Renal cortical epithelial cell (primary cell): ENCODE measurements around the gene RPS6KA3. TPM values are rescaled to one million over a fixed set of nuclear protein-coding genes. Genes with fewer than 3 reads are reported as not detected.
"Not testable (repeated sequence)": the region's sequence is repeated elsewhere in the genome, so short reads cannot be mapped to it uniquely, and the experiment has no call there.

Source experiments
- DNase-seq: peaks from one replicate; pipeline ENCODE4 v3.0.0-alpha.2; 2011; ENCODE audit warnings: low read depth
- total RNA-seq: library from RNA; depleted of rRNA; stranded (reverse); fragments of >200 nt; gene quantifications from 2 replicates; pipeline ENCODE4 v1.2.3, GENCODE V29; 2014

The RPS6KA3 gene
- total RNA-seq, 1 donor from 2014 or later = 65.7 TPM

DNA sequence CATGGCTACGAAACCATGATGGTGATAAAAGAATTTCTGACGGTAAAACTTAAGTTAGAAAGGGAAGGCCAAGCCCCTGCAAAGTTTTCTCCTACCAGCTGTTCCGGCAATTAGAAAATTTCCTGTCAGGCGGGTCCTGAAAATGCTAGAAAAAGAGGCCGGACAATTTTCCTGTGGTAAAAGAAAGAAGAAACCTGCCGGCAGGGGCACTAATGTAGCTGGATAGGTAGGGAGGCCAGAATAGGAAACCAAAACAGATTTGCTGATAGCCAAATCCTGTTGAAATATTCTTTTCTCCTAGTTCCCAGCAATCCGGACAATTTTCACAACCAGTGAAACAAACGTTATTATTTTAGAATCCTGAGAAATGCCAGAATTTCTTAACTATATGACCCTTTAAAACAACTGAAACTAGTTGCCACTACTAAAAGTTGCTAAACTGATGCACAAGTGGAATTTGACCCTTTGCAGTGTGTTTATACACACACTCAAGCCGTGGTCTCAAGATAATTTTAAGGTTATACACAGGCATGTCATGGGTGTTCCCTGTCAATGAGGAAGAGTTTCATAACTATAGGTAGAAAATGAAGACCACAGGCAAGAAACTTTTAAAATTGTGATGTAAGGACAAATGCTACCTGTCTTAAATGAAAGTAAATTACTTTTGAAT, 47.7 kb downstream of the RPS6KA3 start:
- DNase-seq = peak; percentile 11

DNA sequence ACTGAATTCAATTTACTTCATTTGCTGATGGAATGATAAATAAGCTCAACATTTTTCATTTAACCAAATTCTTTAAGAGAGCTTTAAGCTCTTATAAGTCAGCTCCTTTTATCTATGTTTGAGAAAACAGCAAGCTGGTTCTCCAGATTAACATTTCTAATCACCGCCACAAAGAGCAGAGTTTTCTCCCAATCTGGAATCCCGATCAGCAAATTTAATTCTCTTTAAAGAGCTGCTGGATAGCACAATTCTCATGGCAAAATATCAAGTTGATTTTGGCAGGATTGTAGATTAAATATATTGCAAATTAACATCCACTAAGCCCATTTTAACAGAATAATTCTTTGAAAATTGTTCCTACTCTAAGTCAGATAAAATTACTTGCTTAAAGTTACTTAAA, 48.8 kb downstream of the RPS6KA3 start:
- no peak for DNase-seq

- peak; percentile 34 for DNase-seq
These were observed 49.4 kb downstream of the RPS6KA3 start for GRCh38 chrX:20217271-20217670.

GRCh38 chrX:20215565-20215964, 51.1 kb downstream of the RPS6KA3 start:
- no peak for DNase-seq

DNA sequence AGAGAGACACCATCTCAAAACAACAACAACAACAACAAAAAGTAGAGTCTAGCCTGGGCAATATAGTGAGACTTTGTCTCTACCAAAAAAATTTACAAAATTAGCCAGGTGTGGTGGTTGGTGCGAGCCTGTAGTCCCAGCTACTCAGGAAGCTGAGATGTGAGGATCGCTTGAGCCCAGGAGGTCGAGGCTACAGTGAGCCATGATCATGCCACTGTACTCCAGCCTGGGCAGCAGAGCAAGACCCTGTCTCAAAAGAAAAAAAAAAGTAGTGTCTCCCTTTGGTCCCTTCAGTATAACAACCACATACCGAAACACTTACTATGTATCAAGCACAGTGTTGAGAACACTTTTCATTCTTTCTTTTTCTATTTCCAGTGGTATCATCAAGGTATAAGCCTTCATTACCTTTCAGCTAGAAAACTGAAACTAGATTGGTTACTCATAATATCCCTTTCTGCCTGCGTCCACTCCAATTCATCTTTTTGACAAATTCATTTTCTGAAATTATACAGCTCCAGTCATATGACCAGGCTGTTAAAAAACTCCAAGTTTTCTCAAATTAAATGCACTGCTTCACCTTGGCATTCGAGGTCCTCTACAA, 54.1 kb downstream of the RPS6KA3 start:
- no peak for DNase-seq

DNA sequence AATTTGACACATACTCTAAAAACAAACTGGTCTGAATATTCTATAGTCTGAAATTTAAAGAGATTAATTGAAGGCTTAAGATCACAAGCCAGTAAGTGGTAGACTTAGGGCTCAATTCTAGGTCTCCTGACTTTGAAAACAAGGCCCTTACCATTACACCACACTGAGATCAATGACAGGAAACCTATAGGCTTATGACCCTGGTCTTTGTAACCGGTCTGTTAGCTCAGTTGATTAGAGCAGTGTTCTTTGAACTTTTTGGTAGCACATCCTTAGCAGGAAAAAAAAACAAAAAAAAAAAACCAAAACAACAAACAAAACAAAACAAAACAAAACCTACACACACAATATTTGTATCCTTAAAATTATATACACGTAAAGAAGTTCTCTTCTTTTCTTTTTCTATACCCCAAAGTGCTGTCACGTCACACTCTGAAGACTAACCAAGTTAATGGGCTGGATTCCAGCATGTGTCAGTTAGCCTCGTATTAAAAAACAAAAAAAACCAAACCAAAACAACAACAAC, 55.4 kb downstream of the RPS6KA3 start:
- no peak for DNase-seq

- DNase-seq = no peak
These were observed 60.6 kb downstream of the RPS6KA3 start for GRCh38 chrX:20205927-20206708.

GRCh38 chrX:20204351-20204750, 62.4 kb downstream of the RPS6KA3 start:
- DNase-seq = no peak

GRCh38 chrX:20197641-20198210, 69.0 kb downstream of the RPS6KA3 start:
- DNase-seq = no peak

- no peak for DNase-seq
These were observed 77.5 kb downstream of the RPS6KA3 start for GRCh38 chrX:20189171-20189570.

DNA sequence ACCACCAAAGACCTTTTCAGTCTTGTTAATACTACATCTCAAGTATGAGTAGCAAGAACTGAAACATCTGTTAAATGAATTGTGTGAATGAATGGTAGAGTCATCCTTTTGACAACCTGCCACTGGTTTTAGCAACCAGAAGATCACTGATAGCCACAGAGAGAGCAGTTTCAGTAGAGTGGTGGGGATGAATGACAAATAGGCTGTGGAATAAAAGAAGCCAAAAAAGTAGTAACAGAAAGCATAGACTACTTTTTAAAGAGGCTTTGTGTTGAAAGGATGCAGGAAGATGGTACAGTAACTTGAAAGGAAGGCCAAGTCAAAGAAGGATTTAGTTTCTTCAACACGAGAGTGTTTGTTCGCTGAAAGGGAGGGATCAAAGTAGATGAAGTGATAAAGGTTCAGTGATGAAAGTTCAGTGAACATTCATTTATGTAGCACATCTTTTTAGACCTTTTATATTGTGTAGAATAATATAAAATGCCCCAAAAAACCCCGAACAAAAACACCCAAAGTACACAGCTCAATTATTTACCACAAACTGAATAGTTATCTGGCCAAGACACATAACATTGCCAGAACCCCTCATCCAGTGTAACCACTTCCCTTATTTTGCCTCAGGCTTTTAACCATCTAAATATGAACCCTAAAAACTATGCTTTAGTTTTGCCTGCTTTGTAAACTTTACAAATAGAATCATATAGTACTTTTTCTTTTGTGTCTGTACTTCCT, 84.9 kb downstream of the RPS6KA3 start:
- DNase-seq = no peak

DNA sequence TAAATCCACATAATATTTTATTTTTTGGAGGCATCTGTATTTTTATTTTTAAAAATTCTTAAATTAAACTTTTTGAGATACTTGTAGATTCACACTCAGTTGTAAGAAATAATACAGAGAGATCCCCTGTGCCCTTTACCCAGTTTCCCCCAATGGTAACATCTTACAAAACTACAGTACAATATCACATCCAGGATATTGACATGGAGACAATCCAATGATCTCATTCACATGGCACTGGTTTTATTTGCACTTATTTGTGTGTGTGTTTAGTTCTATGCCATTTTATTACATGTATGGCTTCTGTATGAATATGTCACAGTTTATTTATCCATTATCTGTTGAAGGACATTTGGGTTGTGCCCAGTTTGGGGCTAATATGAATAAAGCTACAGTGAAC, 89.6 kb downstream of the RPS6KA3 start:
- DNase-seq = no peak

DNA sequence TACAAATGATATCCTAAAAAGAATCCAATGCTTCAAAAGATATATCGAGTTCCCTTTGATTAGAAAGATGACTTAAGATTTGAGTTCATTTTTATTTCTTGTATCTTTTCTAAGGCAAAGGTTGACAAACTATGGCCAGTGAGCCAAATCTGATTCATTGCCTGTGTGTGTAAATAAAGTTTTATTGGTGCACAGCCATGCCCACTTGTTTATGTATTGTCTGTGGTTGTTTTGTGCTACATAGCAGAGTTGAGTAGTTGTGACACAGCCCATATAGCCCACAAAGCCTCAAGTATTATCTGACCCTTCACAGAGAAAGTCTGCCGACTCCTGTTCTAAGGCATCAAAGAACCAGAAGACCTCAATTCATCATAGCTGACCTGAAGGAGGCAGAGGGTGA, 92.9 kb downstream of the RPS6KA3 start:
- no peak for DNase-seq

DNA sequence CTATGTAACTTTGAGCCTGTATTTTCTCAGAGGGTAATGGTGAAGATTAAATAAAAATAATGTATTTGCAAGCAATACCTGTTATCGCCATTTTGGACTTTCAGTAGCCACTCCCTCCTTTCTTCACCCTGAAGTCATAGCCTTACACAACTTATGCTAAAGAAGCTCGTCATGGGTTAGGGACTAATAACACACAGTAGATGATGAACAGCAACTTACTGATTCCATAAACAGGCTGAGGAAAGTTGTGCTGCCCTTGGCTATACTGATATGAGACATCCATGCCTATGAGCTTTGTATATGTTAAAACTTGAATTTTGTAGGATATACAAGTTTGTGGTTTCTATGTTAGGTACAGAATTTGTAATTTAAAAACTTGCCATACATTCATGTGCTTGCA, 93.4 kb downstream of the RPS6KA3 start:
- no peak for DNase-seq

- no peak for DNase-seq
These were observed 94.8 kb downstream of the RPS6KA3 start for GRCh38 chrX:20171887-20172286.

DNA sequence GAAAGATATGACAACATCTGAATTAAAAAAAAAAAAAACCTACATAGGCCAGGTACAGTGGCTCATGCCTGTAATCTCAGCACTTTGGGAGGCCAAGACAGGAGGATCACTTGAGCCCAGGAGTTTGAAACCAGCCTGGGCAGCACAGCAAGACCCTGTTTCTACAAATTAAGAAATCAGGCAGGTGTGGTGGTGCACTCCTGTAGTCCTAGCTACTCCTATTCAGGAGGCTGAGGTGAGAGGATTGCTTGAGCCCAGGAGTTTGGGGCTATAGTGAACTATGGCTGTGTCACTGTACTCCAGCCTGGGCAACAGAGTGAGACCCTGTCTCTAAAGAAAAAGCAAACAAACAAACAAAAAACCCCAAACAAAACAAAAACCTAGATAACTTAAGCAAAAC, 104.2 kb downstream of the RPS6KA3 start:
- DNase-seq = not testable (repeated sequence)

- DNase-seq = no peak
These were observed 106.8 kb downstream of the RPS6KA3 start for GRCh38 chrX:20159797-20160385.

GRCh38 chrX:20151689-20152088, 115.0 kb downstream of the RPS6KA3 start:
- DNase-seq = no peak

DNA sequence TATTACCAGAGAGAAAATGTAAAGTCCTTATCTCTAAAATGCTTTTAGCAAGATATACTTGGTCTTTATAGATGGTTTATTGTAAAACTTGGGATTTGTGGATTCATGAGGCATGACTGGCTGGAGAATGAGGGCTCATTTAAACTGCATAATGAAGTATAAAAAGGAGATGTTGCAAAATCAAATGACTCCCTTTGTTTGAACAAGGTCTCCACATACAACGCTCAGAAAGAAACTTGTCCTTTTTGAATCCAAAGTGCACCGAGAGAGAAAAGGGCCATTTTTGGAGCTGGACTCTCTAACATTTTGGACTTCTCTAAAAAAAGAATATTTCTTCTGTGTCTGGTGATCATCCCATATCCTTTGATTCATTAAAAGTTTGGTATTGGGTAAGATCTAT, 117.4 kb downstream of the RPS6KA3 start:
- peak; percentile 61 for DNase-seq

GRCh38 chrX:20147561-20147960, 119.1 kb downstream of the RPS6KA3 start:
- DNase-seq = no peak

- DNase-seq = peak; percentile 33
These were observed 122.2 kb downstream of the RPS6KA3 start for GRCh38 chrX:20144491-20144890.
